ENCODE results near the gene NRP2. TPM values are rescaled to one million over a fixed set of nuclear protein-coding genes. Genes with fewer than 3 reads are reported as not detected.

The NRP2 gene
- total RNA-seq, 1 donor from 2014 or later, result 27.8 TPM

DNA sequence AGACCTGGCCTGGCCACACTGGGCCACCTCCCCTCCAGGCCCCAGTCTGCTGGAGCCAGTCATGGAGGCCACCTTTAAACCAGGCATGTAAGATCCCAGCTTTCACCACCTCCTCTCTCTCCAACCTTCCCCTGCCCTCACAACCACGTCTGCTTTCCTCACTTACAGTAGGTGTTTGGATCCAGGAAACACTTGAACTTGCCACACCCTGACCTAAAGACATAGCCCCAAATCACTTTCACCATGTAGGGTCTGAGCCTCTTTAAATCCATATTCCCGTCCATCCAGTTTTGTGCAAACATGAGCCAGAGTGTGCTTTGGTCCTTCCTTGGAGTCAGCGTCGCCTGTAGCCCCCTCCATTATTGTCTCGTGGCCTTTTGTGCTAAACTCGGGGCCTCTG is 66.8 kb downstream of the NRP2 start:
- Histone ChIP-seq H2AFZ (replicated peaks) (no peak overlapping the region), H3K4me2 (no peak overlapping the region), H3K36me3 (no peaks in the 10 kb centered on the region), H3K9ac (no peak overlapping the region), H3F3A (ENCODE audit: low read depth) (no peaks in the 10 kb centered on the region), H3K9me3 (ENCODE audit: low read depth) (no peaks in the 10 kb centered on the region), H3K4me1 (no peaks in the 10 kb centered on the region), H4K20me1 (ENCODE audit: low read depth) (no peaks in the 10 kb centered on the region), H3K4me3 (no peak overlapping the region), H3K79me2 (ENCODE audit: low read depth) (no peaks in the 10 kb centered on the region), H3K27ac (no peak overlapping the region), H3K27me3 (no peaks in the 10 kb centered on the region)
- H3K27me3 Mint-ChIP-seq (ENCODE audit: insufficient read depth, low read depth), result peaks cover 9% of the 10 kb centered on the region
- H3K9me3 Mint-ChIP-seq, result no peaks in the 10 kb centered on the region
- peaks cover 11% of the 10 kb centered on the region for H3K36me3 Mint-ChIP-seq
- no peak overlapping the region for H3K4me3 Mint-ChIP-seq
- no peak for TF ChIP-seq EZH2 (IDR thresholded peaks at IDR 0.05)
- TF ChIP-seq EZH2phosphoT487 (IDR thresholded peaks at IDR 0.05), result no peak
- TF ChIP-seq, protein P1, sequence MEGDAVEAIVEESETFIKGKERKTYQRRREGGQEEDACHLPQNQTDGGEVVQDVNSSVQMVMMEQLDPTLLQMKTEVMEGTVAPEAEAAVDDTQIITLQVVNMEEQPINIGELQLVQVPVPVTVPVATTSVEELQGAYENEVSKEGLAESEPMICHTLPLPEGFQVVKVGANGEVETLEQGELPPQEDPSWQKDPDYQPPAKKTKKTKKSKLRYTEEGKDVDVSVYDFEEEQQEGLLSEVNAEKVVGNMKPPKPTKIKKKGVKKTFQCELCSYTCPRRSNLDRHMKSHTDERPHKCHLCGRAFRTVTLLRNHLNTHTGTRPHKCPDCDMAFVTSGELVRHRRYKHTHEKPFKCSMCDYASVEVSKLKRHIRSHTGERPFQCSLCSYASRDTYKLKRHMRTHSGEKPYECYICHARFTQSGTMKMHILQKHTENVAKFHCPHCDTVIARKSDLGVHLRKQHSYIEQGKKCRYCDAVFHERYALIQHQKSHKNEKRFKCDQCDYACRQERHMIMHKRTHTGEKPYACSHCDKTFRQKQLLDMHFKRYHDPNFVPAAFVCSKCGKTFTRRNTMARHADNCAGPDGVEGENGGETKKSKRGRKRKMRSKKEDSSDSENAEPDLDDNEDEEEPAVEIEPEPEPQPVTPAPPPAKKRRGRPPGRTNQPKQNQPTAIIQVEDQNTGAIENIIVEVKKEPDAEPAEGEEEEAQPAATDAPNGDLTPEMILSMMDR (IDR thresholded peaks at IDR 0.05), result no peak
- DNase-seq (ENCODE audit: low spot score), result no peak
- peaks cover 35% of the 10 kb centered on the region for H3K4me1 Mint-ChIP-seq
- H3K27ac Mint-ChIP-seq, result no peak overlapping the region

DNA sequence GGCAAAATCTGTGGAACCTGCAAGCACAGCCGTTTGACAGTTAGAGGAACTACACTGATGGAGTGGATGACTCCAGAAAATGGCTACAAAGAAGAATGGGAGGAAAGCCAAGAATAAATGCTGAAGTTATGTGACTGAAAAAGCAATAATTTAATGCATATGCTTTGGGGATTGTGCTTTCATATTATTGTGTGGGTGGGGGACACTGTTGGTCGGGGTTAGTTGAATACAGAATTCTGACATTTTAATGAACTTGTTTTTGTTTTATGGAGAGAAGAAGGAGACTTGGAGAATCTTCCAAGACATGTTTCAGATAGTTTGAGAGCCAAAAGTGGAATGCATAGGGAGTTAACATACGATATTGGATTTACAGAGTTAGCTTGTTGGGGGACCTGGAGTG is 68.5 kb downstream of the NRP2 start:
- no peaks in the 10 kb centered on the region for H3K9me3 ChIP-seq (ENCODE audit: low read depth)
- H3K36me3 ChIP-seq, result no peaks in the 10 kb centered on the region
- no peak for DNase-seq (ENCODE audit: low spot score)
- no peak overlapping the region for H3K9ac ChIP-seq
- H3K4me3 ChIP-seq, result no peak overlapping the region
- Mint-ChIP-seq H3K27ac (no peak overlapping the region), H3K9me3 (no peaks in the 10 kb centered on the region), H3K4me3 (no peak overlapping the region), H3K27me3 (ENCODE audit: insufficient read depth, low read depth) (peaks cover 11% of the 10 kb centered on the region), H3K36me3 (peaks cover 6% of the 10 kb centered on the region), H3K4me1 (peaks cover 44% of the 10 kb centered on the region)
- H4K20me1 ChIP-seq (ENCODE audit: low read depth), result no peaks in the 10 kb centered on the region
- H3K4me1 ChIP-seq, result peaks cover 9% of the 10 kb centered on the region
- H3K27ac ChIP-seq, result no peak overlapping the region
- H3K4me2 ChIP-seq, result no peak overlapping the region
- H3K79me2 ChIP-seq (ENCODE audit: low read depth), result no peaks in the 10 kb centered on the region
- H2AFZ ChIP-seq (replicated peaks), result no peak overlapping the region
- TF ChIP-seq, protein P1 (IDR thresholded peaks at IDR 0.05), result no peak
- TF ChIP-seq EZH2phosphoT487 (IDR thresholded peaks at IDR 0.05), result no peak
- TF ChIP-seq EZH2 (IDR thresholded peaks at IDR 0.05), result no peak
- no peaks in the 10 kb centered on the region for H3F3A ChIP-seq (ENCODE audit: low read depth)
- no peaks in the 10 kb centered on the region for H3K27me3 ChIP-seq

DNA sequence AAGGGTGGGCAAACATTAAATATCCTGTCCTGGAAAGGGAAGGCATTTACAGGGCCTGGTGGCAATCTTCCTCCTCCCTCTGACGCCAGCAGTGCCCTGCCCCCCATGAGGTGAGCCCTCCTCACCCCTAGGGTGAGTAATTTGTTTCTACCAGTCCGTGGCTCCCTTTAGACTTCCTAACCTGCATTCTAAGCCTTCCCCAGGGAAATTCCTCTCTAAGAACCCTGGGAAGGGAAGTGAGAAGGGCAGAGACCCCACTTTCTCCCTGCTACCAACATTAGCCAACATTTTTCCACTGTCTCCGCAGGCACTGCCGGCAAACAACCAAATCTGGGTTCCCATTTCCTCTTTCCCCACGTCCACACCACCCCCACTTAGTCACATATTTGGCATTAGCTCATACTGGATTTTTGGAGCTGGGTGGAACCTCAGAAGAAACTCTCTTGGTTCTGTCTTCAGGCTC is 69.3 kb downstream of the NRP2 start:
- Histone ChIP-seq H3K4me1 (peaks cover 9% of the 10 kb centered on the region), H2AFZ (replicated peaks) (no peak overlapping the region), H3K4me3 (no peak overlapping the region), H3K9me3 (ENCODE audit: low read depth) (no peaks in the 10 kb centered on the region), H3K79me2 (ENCODE audit: low read depth) (no peaks in the 10 kb centered on the region), H4K20me1 (ENCODE audit: low read depth) (no peaks in the 10 kb centered on the region), H3F3A (ENCODE audit: low read depth) (no peaks in the 10 kb centered on the region), H3K27ac (no peak overlapping the region), H3K36me3 (no peaks in the 10 kb centered on the region), H3K27me3 (no peaks in the 10 kb centered on the region), H3K4me2 (no peak overlapping the region), H3K9ac (no peak overlapping the region)
- Mint-ChIP-seq H3K36me3 (peaks cover 5% of the 10 kb centered on the region), H3K9me3 (no peaks in the 10 kb centered on the region), H3K27ac (peak overlapping the region; percentile 36), H3K27me3 (ENCODE audit: insufficient read depth, low read depth) (peaks cover 11% of the 10 kb centered on the region), H3K4me1 (peaks cover 45% of the 10 kb centered on the region), H3K4me3 (no peak overlapping the region)
- TF ChIP-seq EZH2 (IDR thresholded peaks at IDR 0.05) (no peak), EZH2phosphoT487 (IDR thresholded peaks at IDR 0.05) (no peak)
- TF ChIP-seq, protein P1 (IDR thresholded peaks at IDR 0.05), result no peak
- DNase-seq (ENCODE audit: low spot score), result no peak
